Neuronal stem cell (in vitro differentiated cells): ENCODE data around the gene LTC4S.

ENCODE experiments used
- DNase-seq: peaks from one replicate; pipeline ENCODE4 v3.0.0-alpha.2; 2013; ENCODE audit warnings: low spot score
- H2AFZ ChIP-seq: one replicate; pipeline ENCODE4 v1.6.1; 2013; ENCODE audit warnings: mild to moderate bottlenecking, low read length, inconsistent platforms
- H2AK5ac ChIP-seq: 2 replicates; pipeline ENCODE4 v1.6.1; 2013; ENCODE audit warnings: low read depth, mild to moderate bottlenecking, inconsistent platforms, low read length, moderate library complexity, mixed read lengths
- H2BK120ac ChIP-seq: 2 replicates; pipeline ENCODE4 v1.6.1; 2013; ENCODE audit warnings: low read depth, mild to moderate bottlenecking, inconsistent platforms, low read length, moderate library complexity, mixed read lengths
- H2BK12ac ChIP-seq: one replicate; pipeline ENCODE4 v1.6.1; 2013; ENCODE audit warnings: low read length, inconsistent platforms
- H2BK15ac ChIP-seq: 2 replicates; pipeline ENCODE4 v1.6.1; 2013; ENCODE audit warnings: mild to moderate bottlenecking, low read length, inconsistent platforms, mixed read lengths
- H2BK5ac ChIP-seq: one replicate; pipeline ENCODE4 v1.6.1; 2013; ENCODE audit warnings: inconsistent platforms, mild to moderate bottlenecking, low read length, moderate library complexity
- H3K14ac ChIP-seq: one replicate; pipeline ENCODE4 v1.6.1; 2013; ENCODE audit warnings: low read length, inconsistent platforms
- H3K18ac ChIP-seq: 2 replicates; pipeline ENCODE4 v1.6.1; 2013; ENCODE audit warnings: low read length, inconsistent platforms
- H3K23ac ChIP-seq: 2 replicates; pipeline ENCODE4 v1.6.1; 2013; ENCODE audit warnings: low read depth, mild to moderate bottlenecking, mixed read lengths, low read length, inconsistent platforms; ENCODE audit not compliant: poor library complexity
- H3K27ac ChIP-seq: replicated peaks from 3 replicates; pipeline ENCODE4 v1.5.1; 2013; ENCODE audit warnings: low read length, inconsistent platforms
- H3K27me3 ChIP-seq, 3 experiments: 2 replicates each; pipeline ENCODE4 v1.6.1; 2013; ENCODE audit warnings: low read length in 3 of 3, mild to moderate bottlenecking in 2 of 3, inconsistent platforms in 1 of 3, low read depth in 1 of 3, mixed read lengths in 1 of 3, moderate library complexity in 1 of 3; ENCODE audit not compliant: control insufficient read depth in 3 of 3, insufficient read depth in 3 of 3
- H3K36me3 ChIP-seq, 2 donors: replicated peaks in 1 of 2; 2 replicates each; pipeline ENCODE4 v1.6.1; 2013; ENCODE audit warnings: low read length in 2 of 2; ENCODE audit not compliant: control insufficient read depth in 2 of 2, insufficient read depth in 2 of 2
- H3K4ac ChIP-seq: 2 replicates; pipeline ENCODE4 v1.6.1; 2013; ENCODE audit warnings: inconsistent platforms, mild to moderate bottlenecking, low read length, moderate library complexity
- H3K4me1 ChIP-seq, 2 donors: 1 replicate in 1 of 2; 2 replicates in 1 of 2; pipeline ENCODE4 v1.6.1; 2013; ENCODE audit warnings: low read length in 2 of 2, low read depth in 1 of 2; ENCODE audit not compliant: control insufficient read depth in 2 of 2, insufficient read depth in 1 of 2
- H3K4me2 ChIP-seq: one replicate; pipeline ENCODE4 v1.6.1; 2013; ENCODE audit warnings: mild to moderate bottlenecking, low read length, inconsistent platforms; ENCODE audit not compliant: insufficient read depth, poor library complexity, severe bottlenecking
- H3K4me3 ChIP-seq, 2 donors: 2 replicates each; pipeline ENCODE4 v1.5.1; 2013; ENCODE audit warnings: low read length in 2 of 2, mild to moderate bottlenecking in 2 of 2, inconsistent platforms in 1 of 2, moderate library complexity in 1 of 2
- H3K79me1 ChIP-seq: one replicate; pipeline ENCODE4 v1.6.1; 2013; ENCODE audit warnings: low read depth, mild to moderate bottlenecking, inconsistent platforms, low read length, moderate library complexity
- H3K9ac ChIP-seq: one replicate; pipeline ENCODE4 v1.6.1; 2013; ENCODE audit warnings: mild to moderate bottlenecking, low read depth, low read length, inconsistent platforms; ENCODE audit not compliant: poor library complexity
- H3K9me3 ChIP-seq, 2 donors: replicated peaks in 1 of 2; 2 replicates each; pipeline versions ENCODE3 to v1.6.1; 2013; ENCODE audit warnings: low read length in 2 of 2, mild to moderate bottlenecking in 2 of 2, inconsistent platforms in 1 of 2, low read depth in 1 of 2, mixed read lengths in 1 of 2, moderate library complexity in 1 of 2; ENCODE audit not compliant: control insufficient read depth in 2 of 2, insufficient read depth in 1 of 2
- H4K8ac ChIP-seq: one replicate; pipeline ENCODE4 v1.6.1; 2013; ENCODE audit warnings: low read depth, mild to moderate bottlenecking, inconsistent platforms, low read length, moderate library complexity
- H4K91ac ChIP-seq: one replicate; pipeline ENCODE4 v1.6.1; 2013; ENCODE audit warnings: low read length, low read depth, mild to moderate bottlenecking, inconsistent platforms; ENCODE audit not compliant: poor library complexity
- WGBS, 2 donors: extraction: QIAGEN DNeasy Blood & Tissue Kit; methylation state at CpG; one replicate each; pipeline ENCODE4 v1.1.7; 2013; ENCODE audit warnings: missing lambda C conversion rate in 2 of 2, mixed read lengths in 1 of 2; ENCODE audit not compliant: insufficient read length in 2 of 2, insufficient replicate concordance in 1 of 2; ENCODE audit errors: extremely low coverage in 2 of 2; 5-methylcytosine and 5-hydroxymethylcytosine counted together

The LTC4S gene

DNA sequence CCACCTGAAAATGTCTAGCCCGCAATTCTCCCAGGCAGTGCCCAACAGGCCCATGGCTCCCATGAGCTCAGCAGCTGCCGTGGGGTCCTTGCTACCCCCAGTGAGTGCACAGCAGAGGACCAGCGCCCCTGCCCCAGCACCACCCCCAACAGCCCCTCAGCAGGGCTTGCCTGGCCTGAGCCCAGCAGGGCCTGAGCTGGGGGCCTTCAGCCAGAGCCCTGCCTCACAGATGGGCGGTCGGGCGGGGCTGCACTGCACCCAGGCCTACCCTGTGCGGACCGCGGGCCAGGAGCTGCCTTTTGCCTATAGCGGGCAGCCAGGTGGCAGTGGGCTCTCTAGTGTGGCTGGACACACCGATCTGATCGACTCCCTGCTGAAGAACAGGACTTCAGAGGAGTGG is 19.3 kb upstream of the LTC4S start:
- Histone ChIP-seq H2AK5ac (no peak overlapping the region), H2BK5ac (no peak overlapping the region), H4K91ac (no peak overlapping the region), H2AFZ (no peak overlapping the region), H2BK120ac (no peak overlapping the region), H3K4me2 (no peak overlapping the region), H3K14ac (no peak overlapping the region), H3K27me3 (no peaks in the 10 kb centered on the region), H3K18ac (no peak overlapping the region), H2BK15ac (no peak overlapping the region), H3K23ac (no peak overlapping the region), H3K79me1 (no peaks in the 10 kb centered on the region), H3K36me3 (peaks cover 51 to 99% of the 10 kb centered on the region in 2 donors), H3K4ac (no peak overlapping the region), H3K27ac (no peak overlapping the region), H3K4me3 (no peak overlapping the region), H3K9ac (no peak overlapping the region), H4K8ac (no peak overlapping the region), H3K9me3 (no peaks in the 10 kb centered on the region), H2BK12ac (no peak overlapping the region), H3K4me1 (no peaks in the 10 kb centered on the region)
- no CpG with 5 or more reads among the region's 12 CpGs for WGBS, 2 donors
- no peak for DNase-seq

GRCh38 chr5:179776411-179776938 is 17.3 kb upstream of the LTC4S start:
- Histone ChIP-seq H4K91ac (no peak overlapping the region), H3K4me2 (no peak overlapping the region), H4K8ac (no peak overlapping the region), H3K9ac (no peak overlapping the region), H2BK15ac (no peak overlapping the region), H2BK120ac (no peak overlapping the region), H2AFZ (no peak overlapping the region), H3K23ac (no peak overlapping the region), H3K9me3 (no peaks in the 10 kb centered on the region), H3K27me3 (no peaks in the 10 kb centered on the region), H3K4me1 (no peaks in the 10 kb centered on the region), H3K79me1 (no peaks in the 10 kb centered on the region), H3K18ac (no peak overlapping the region), H2BK12ac (no peak overlapping the region), H3K14ac (no peak overlapping the region), H2AK5ac (no peak overlapping the region), H3K27ac (no peak overlapping the region), H3K36me3 (peaks cover 42 to 96% of the 10 kb centered on the region in 2 donors), H3K4ac (no peak overlapping the region), H2BK5ac (no peak overlapping the region), H3K4me3 (no peak overlapping the region)
- no CpG with 5 or more reads among the region's 11 CpGs for WGBS, 2 donors
- DNase-seq, result no peak

- Histone ChIP-seq H4K91ac (no peak overlapping the region), H3K23ac (no peak overlapping the region), H3K9ac (no peak overlapping the region), H3K27me3 (no peaks in the 10 kb centered on the region), H3K18ac (no peak overlapping the region), H3K14ac (no peak overlapping the region), H4K8ac (no peak overlapping the region), H3K36me3 (peaks cover 37 to 93% of the 10 kb centered on the region in 2 donors), H3K4me1 (no peaks in the 10 kb centered on the region), H2BK120ac (no peak overlapping the region), H3K4me2 (no peak overlapping the region), H3K27ac (no peak overlapping the region), H3K9me3 (no peaks in the 10 kb centered on the region), H3K4me3 (no peak overlapping the region), H2BK5ac (no peak overlapping the region), H3K4ac (no peak overlapping the region), H3K79me1 (no peaks in the 10 kb centered on the region), H2BK12ac (no peak overlapping the region), H2AK5ac (no peak overlapping the region), H2AFZ (no peak overlapping the region), H2BK15ac (no peak overlapping the region)
- DNase-seq, result no peak
- no CpG with 5 or more reads among the region's 10 CpGs for WGBS, 2 donors
Measured at GRCh38 chr5:179777456-179777855, 16.3 kb upstream of the LTC4S start.

DNA sequence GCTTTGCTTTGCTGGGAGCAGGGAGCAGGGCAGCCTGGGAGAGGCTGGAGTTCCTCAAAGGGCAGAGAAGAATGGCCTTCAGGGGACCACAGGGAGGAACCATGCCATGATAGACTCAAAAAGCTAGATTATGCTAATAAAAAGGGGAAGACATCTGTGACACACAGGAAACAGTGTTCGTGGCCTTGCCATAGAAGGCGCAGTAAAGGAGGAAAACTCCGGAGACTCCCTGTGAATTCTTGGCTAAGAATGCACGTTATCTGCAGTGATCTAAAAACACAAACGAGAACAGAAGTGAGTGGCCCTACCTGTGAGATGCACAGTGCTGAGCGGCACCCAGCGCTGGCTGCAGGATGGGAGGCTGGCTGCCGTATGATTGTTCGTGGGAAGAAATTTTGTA is 15.9 kb upstream of the LTC4S start:
- Histone ChIP-seq H3K18ac (no peak overlapping the region), H3K79me1 (no peaks in the 10 kb centered on the region), H3K27ac (no peak overlapping the region), H2BK120ac (no peak overlapping the region), H3K4me3 (no peak overlapping the region), H4K91ac (no peak overlapping the region), H3K9me3 (peaks cover 0 to under 1% of the 10 kb centered on the region in 2 donors), H3K4me1 (no peaks in the 10 kb centered on the region), H2BK12ac (no peak overlapping the region), H3K9ac (no peak overlapping the region), H2BK15ac (no peak overlapping the region), H2BK5ac (no peak overlapping the region), H3K36me3 (peaks cover 35 to 90% of the 10 kb centered on the region in 2 donors), H3K4me2 (no peak overlapping the region), H3K23ac (peak overlapping the region; percentile 38), H3K27me3 (no peaks in the 10 kb centered on the region), H2AFZ (no peak overlapping the region), H4K8ac (no peak overlapping the region), H3K14ac (no peak overlapping the region), H3K4ac (no peak overlapping the region), H2AK5ac (no peak overlapping the region)
- WGBS, 2 donors, result no CpG with 5 or more reads among the region's 9 CpGs
- DNase-seq, result no peak
